ENCODE measurements around the gene PRIMPOL.

Gene PRIMPOL

GRCh38 chr4:184688005-184688404, 38.5 kb downstream of the PRIMPOL start:
- no peak overlapping the region for H3K4me3 ChIP-seq (ENCODE audit: low read depth, low read length, poor library complexity, severe bottlenecking)

GRCh38 chr4:184688447-184688846, 38.9 kb downstream of the PRIMPOL start:
- Histone ChIP-seq H4K20me1 (ENCODE audit: insufficient read depth, low read length) (no peaks in the 10 kb centered on the region), H3K79me2 (ENCODE audit: insufficient read depth, low read length) (no peaks in the 10 kb centered on the region), H3F3A (ENCODE audit: insufficient read depth, low read length) (no peaks in the 10 kb centered on the region), H3K9me2 (ENCODE audit: low read depth, low read length) (no peaks in the 10 kb centered on the region), H3K36me3 (ENCODE audit: insufficient read depth, low read length) (peaks cover 13% of the 10 kb centered on the region; the same call in 1 of the 2 replicates), H3K9me3 (ENCODE audit: low read length) (no peaks in the 10 kb centered on the region), H2AFZ (ENCODE audit: low read length) (no peak overlapping the region), H3K4me2 (ENCODE audit: low read length) (no peak overlapping the region), H3K4me1 (ENCODE audit: insufficient read depth, low read length, severe bottlenecking) (peaks cover 7% of the 10 kb centered on the region), H3K9ac (ENCODE audit: low read length) (no peak overlapping the region), H3K27ac (ENCODE audit: low read depth, low read length, poor library complexity, severe bottlenecking) (no peak overlapping the region), H3K4me3 (ENCODE audit: low read depth, low read length, poor library complexity, severe bottlenecking) (no peak overlapping the region), H3K27me3 (ENCODE audit: insufficient read depth, low read length) (no peaks in the 10 kb centered on the region)
- no peak for TF ChIP-seq CTCF (IDR thresholded peaks at IDR 0.05; ENCODE audit: low read length)

More at GRCh38 chr4:184688005-184688404, 38.5 kb downstream of the PRIMPOL start:
- H3K27ac ChIP-seq (ENCODE audit: low read depth, low read length, poor library complexity, severe bottlenecking), result no peak overlapping the region
- no peaks in the 10 kb centered on the region for H3F3A ChIP-seq (ENCODE audit: insufficient read depth, low read length)
- no peaks in the 10 kb centered on the region for H3K9me2 ChIP-seq (ENCODE audit: low read depth, low read length)
- TF ChIP-seq EZH2 (IDR thresholded peaks at IDR 0.05; ENCODE audit: borderline replicate concordance, low read length) (no peak), CTCF (IDR thresholded peaks at IDR 0.05; ENCODE audit: low read length) (no peak)
- H2AFZ ChIP-seq (ENCODE audit: low read length), result no peak overlapping the region
- no peak overlapping the region for H3K9ac ChIP-seq (ENCODE audit: low read length)
- H3K27me3 ChIP-seq (ENCODE audit: insufficient read depth, low read length), result no peaks in the 10 kb centered on the region
- peaks cover 10% of the 10 kb centered on the region; the same call in 1 of the 2 replicates for H3K36me3 ChIP-seq (ENCODE audit: insufficient read depth, low read length)
- H4K20me1 ChIP-seq (ENCODE audit: insufficient read depth, low read length), result no peaks in the 10 kb centered on the region
- H3K4me1 ChIP-seq (ENCODE audit: insufficient read depth, low read length, severe bottlenecking), result peaks cover 7% of the 10 kb centered on the region
- H3K4me2 ChIP-seq (ENCODE audit: low read length), result no peak overlapping the region
- no peaks in the 10 kb centered on the region for H3K79me2 ChIP-seq (ENCODE audit: insufficient read depth, low read length)
- no peaks in the 10 kb centered on the region for H3K9me3 ChIP-seq (ENCODE audit: low read length)

DNA sequence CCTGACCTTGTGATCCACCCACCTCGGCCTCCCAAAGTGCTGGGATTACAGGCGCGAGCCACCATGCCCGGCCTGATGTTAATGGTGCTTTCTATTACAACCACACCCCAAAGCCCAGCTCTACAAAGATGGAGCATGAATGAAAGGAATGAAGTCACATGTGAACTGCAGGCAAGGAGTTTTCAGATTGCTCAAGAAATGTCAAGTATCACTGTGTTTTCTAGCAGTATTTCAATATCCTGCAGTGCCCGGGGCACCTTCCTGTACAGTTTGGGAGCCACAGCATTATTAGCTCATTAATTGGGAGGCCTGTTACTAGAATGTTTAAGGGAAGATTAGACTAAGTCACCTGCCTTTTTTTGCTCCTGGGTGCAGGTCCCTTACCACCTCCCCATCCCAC, 40.1 kb downstream of the PRIMPOL start:
- no peak overlapping the region for H3K27ac ChIP-seq (ENCODE audit: low read depth, low read length, poor library complexity, severe bottlenecking)
- no peaks in the 10 kb centered on the region for H3K9me2 ChIP-seq (ENCODE audit: low read depth, low read length)
- no peak overlapping the region for H2AFZ ChIP-seq (ENCODE audit: low read length)
- H3K36me3 ChIP-seq (ENCODE audit: insufficient read depth, low read length), result peaks cover 25% of the 10 kb centered on the region
- no peaks in the 10 kb centered on the region for H3F3A ChIP-seq (ENCODE audit: insufficient read depth, low read length)
- H3K79me2 ChIP-seq (ENCODE audit: insufficient read depth, low read length), result no peaks in the 10 kb centered on the region
- H4K20me1 ChIP-seq (ENCODE audit: insufficient read depth, low read length), result no peaks in the 10 kb centered on the region
- peaks cover 7% of the 10 kb centered on the region for H3K4me1 ChIP-seq (ENCODE audit: insufficient read depth, low read length, severe bottlenecking)
- no peak overlapping the region for H3K4me3 ChIP-seq (ENCODE audit: low read depth, low read length, poor library complexity, severe bottlenecking)
- no peak overlapping the region for H3K4me2 ChIP-seq (ENCODE audit: low read length)
- TF ChIP-seq CTCF (IDR thresholded peaks at IDR 0.05; ENCODE audit: low read length) (no peak), EZH2 (IDR thresholded peaks at IDR 0.05; ENCODE audit: borderline replicate concordance, low read length) (no peak)
- no peaks in the 10 kb centered on the region for H3K27me3 ChIP-seq (ENCODE audit: insufficient read depth, low read length)
- H3K9me3 ChIP-seq (ENCODE audit: low read length), result no peaks in the 10 kb centered on the region
- no peak overlapping the region for H3K9ac ChIP-seq (ENCODE audit: low read length)

All from OCI-LY1 (cell line).